Suppressor macrophage (primary cell): ENCODE results near the gene TMEM52.

Experiments
- DNase-seq, 4 experiments: peaks; one replicate each; pipeline ENCODE4 v3.0.0-alpha.2; 2020 to 2022

Gene TMEM52

GRCh38 chr1:1926346-1926811, 7.3 kb upstream of the TMEM52 start:
- DNase-seq = no peak

- no peak for DNase-seq
Observed at GRCh38 chr1:1925437-1926345, 6.6 kb upstream of the TMEM52 start.

- DNase-seq = no peak
Observed at GRCh38 chr1:1924849-1925248, 5.8 kb upstream of the TMEM52 start.

GRCh38 chr1:1924386-1924785, 5.3 kb upstream of the TMEM52 start:
- no peak for DNase-seq

GRCh38 chr1:1922956-1923833, 4.1 kb upstream of the TMEM52 start:
- no peak for DNase-seq

- DNase-seq = no peak
Observed at GRCh38 chr1:1922702-1922955, 3.5 kb upstream of the TMEM52 start.

GRCh38 chr1:1921901-1922701, 3.0 kb upstream of the TMEM52 start:
- no peak for DNase-seq

- no peak for DNase-seq
Observed at GRCh38 chr1:1921459-1921862, 2.4 kb upstream of the TMEM52 start.

GRCh38 chr1:1920608-1921458, 1.8 kb upstream of the TMEM52 start:
- no peak for DNase-seq

GRCh38 chr1:1920057-1920607, 1.1 kb upstream of the TMEM52 start:
- DNase-seq = no peak

GRCh38 chr1:1919304-1920056, 401 bp upstream of the TMEM52 start:
- DNase-seq = peak; percentile 98 to 99 (median 98)

- DNase-seq = peak in 3 of 4 experiments; percentile 14 to 50 (median 14)
Observed at GRCh38 chr1:1917995-1918900, 831 bp downstream of the TMEM52 start.

GRCh38 chr1:1917304-1917976, 1.6 kb downstream of the TMEM52 start:
- DNase-seq = no peak

GRCh38 chr1:1916851-1917251, 2.2 kb downstream of the TMEM52 start:
- no peak for DNase-seq

- no peak for DNase-seq
Observed at GRCh38 chr1:1915911-1916840, 2.9 kb downstream of the TMEM52 start.

- DNase-seq = no peak
Observed at GRCh38 chr1:1914971-1915692, 3.9 kb downstream of the TMEM52 start, which contains the start of gene CALML6. TSS of gene CALML6 (plus strand) at chr1:1915260. CDS start at chr1:1915281, 21 bp downstream.
